GM12878 (cell line): ENCODE measurements around the gene MAP2K1. TPM values are rescaled to one million over a fixed set of nuclear protein-coding genes. Genes with fewer than 3 reads are reported as not detected.

Experiments
- ATAC-seq: fragments of 200-7000 bp; cut with Tn5 transposase; 3 replicates; pipeline ENCODE4 v1.9.1; 2020; ENCODE audit warnings: mild to moderate bottlenecking, moderate library complexity
- BruUV-seq: library from RNA; stranded (reverse); fragments of 400-500 nt; replicated peaks from 2 replicates; lab custom pipeline; 2021; lab: Mats Ljungman, UMichigan
- CTCF ChIA-PET: fragments of 300-600 bp; sonication (Branson Sonifier 250); formaldehyde crosslinking; extraction: SDS; loops from one replicate; lab custom pipeline; 2021; ENCODE audit warnings: inconsistent platforms; lab: Yijun Ruan, JAX
- POLR2A ChIA-PET: fragments of 350-600 bp; formaldehyde crosslinking; extraction: SDS; loops from one replicate; lab custom pipeline; 2021; ENCODE audit warnings: inconsistent platforms; lab: Charles Lee
- RAD21 ChIA-PET: fragments of 300-600 bp; sonication (Branson Sonifier 250); formaldehyde crosslinking; loops from one replicate; lab custom pipeline; 2023; ENCODE audit warnings: antibody characterized with exemption; ENCODE audit not compliant: unreplicated experiment; lab: Charles Lee
- SMC1A ChIA-PET: fragments of 300-600 bp; sonication (Branson Sonifier 250); formaldehyde crosslinking; loops from one replicate; lab custom pipeline; 2023; ENCODE audit not compliant: unreplicated experiment, uncharacterized antibody; lab: Charles Lee
- DNase-seq: peaks from one replicate; pipeline ENCODE4 v3.0.0-alpha.2; 2011; ENCODE audit warnings: low read depth, low spot score
- FAIRE-seq: peaks from 3 replicates; lab custom pipeline; 2011; peaks lifted over from hg19 to GRCh38; lab: Jason Lieb, UNC
- H2AFZ ChIP-seq: 2 replicates; pipeline ENCODE4 v1.6.0; 2011; ENCODE audit warnings: low read depth, low read length, control low read depth; ENCODE audit not compliant: control insufficient read depth
- H3K27ac ChIP-seq: 2 replicates; pipeline ENCODE4 v1.5.1; 2011; ENCODE audit warnings: control low read depth; ENCODE audit not compliant: control insufficient read depth, insufficient read depth
- H3K27me3 ChIP-seq, 2 experiments: replicated peaks in 1 of 2; 2 replicates each; pipeline versions ENCODE4 v1.6.0 to v1.6.1; 2011; ENCODE audit warnings: low read length in 1 of 2; ENCODE audit not compliant: control insufficient read depth in 2 of 2, insufficient read depth in 2 of 2
- H3K36me3 ChIP-seq, 2 experiments: 2 replicates each; pipeline ENCODE4 v1.5.1; 2011; ENCODE audit warnings: low read length in 1 of 2; ENCODE audit not compliant: control insufficient read depth in 2 of 2, insufficient read depth in 2 of 2
- H3K4me1 ChIP-seq: 2 replicates; pipeline ENCODE4 v1.6.1; 2011; ENCODE audit warnings: mild to moderate bottlenecking, low read length, moderate library complexity, mixed read lengths; ENCODE audit not compliant: control insufficient read depth, insufficient read depth
- H3K4me2 ChIP-seq: 2 replicates; pipeline ENCODE4 v1.6.0; 2011; ENCODE audit warnings: control low read depth; ENCODE audit not compliant: control insufficient read depth, insufficient read depth
- H3K4me3 ChIP-seq: fragments of 200-600 bp; sonication (generic); 2 replicates; pipeline ENCODE4 v1.5.1; 2016
- H3K79me2 ChIP-seq: 2 replicates; pipeline ENCODE4 v1.6.0; 2011; ENCODE audit warnings: low read length; ENCODE audit not compliant: control insufficient read depth, insufficient read depth
- H3K9ac ChIP-seq: 2 replicates; pipeline ENCODE4 v1.8.0; 2011; ENCODE audit warnings: low read length, control low read depth, mixed read lengths; ENCODE audit not compliant: control insufficient read depth, insufficient read depth
- H3K9me3 ChIP-seq: replicated peaks from 3 replicates; pipeline ENCODE4 v1.5.1; 2011; ENCODE audit warnings: mild to moderate bottlenecking, low read length; ENCODE audit not compliant: control insufficient read depth, insufficient read depth
- H4K20me1 ChIP-seq: 2 replicates; pipeline ENCODE4 v1.6.0; 2011; ENCODE audit not compliant: control insufficient read depth, insufficient read depth
- CREM ChIP-seq: IDR thresholded peaks from 2 replicates; pipeline ENCODE4 v1.6.1; 2014; ENCODE audit warnings: antibody characterized with exemption, low read depth
- EED ChIP-seq: sonication (generic); IDR thresholded peaks from 2 replicates; pipeline ENCODE4 v1.6.1; 2016; ENCODE audit warnings: antibody characterized with exemption, low read depth
- IKZF2 ChIP-seq, 2 experiments: fragments of 450-650 bp; IDR thresholded peaks; 2 replicates each; pipeline ENCODE4 v1.6.1; 2017; ENCODE audit warnings: mild to moderate bottlenecking in 2 of 2, moderate library complexity in 2 of 2
- KLF5 ChIP-seq: fragments of 450-650 bp; IDR thresholded peaks from 2 replicates; pipeline ENCODE4 v1.6.1; 2014; ENCODE audit warnings: mild to moderate bottlenecking; ENCODE audit not compliant: partially characterized antibody
- MEF2A ChIP-seq: IDR thresholded peaks from 2 replicates; pipeline ENCODE4 v1.6.1; 2011; ENCODE audit warnings: low read depth, mild to moderate bottlenecking, low read length, moderate library complexity; ENCODE audit not compliant: insufficient read depth
- RBBP5 ChIP-seq: fragments of 200-600 bp; sonication (generic); conservative IDR thresholded peaks from 2 replicates; pipeline ENCODE4 v1.6.1; 2016
- RFX5 ChIP-seq: IDR thresholded peaks from 2 replicates; pipeline ENCODE4 v1.6.1; 2011; ENCODE audit warnings: low read depth, low read length, improper control_type of control experiment
- SMAD1 ChIP-seq: fragments of 450-650 bp; IDR thresholded peaks from 2 replicates; pipeline ENCODE4 v1.6.1; 2018; ENCODE audit warnings: mild to moderate bottlenecking, low read depth; ENCODE audit not compliant: partially characterized antibody
- SRF ChIP-seq, 2 experiments: IDR thresholded peaks; 2 replicates each; pipeline ENCODE4 v1.6.1; 2011; ENCODE audit warnings: low read depth in 2 of 2, low read length in 2 of 2, mild to moderate bottlenecking in 1 of 2, moderate library complexity in 1 of 2
- ZBTB33 ChIP-seq: fragments of 450-650 bp; IDR thresholded peaks from 2 replicates; pipeline ENCODE4 v1.6.1; 2017; ENCODE audit warnings: mild to moderate bottlenecking
- ZNF217 ChIP-seq: fragments of 450-650 bp; IDR thresholded peaks from 2 replicates; pipeline ENCODE4 v1.6.1; 2017; ENCODE audit warnings: antibody characterized with exemption, mild to moderate bottlenecking
- WGBS: methylation state at CpG from one replicate; pipeline ENCODE4 v1.1.6; 2016; ENCODE audit warnings: low lambda C conversion rate; ENCODE audit not compliant: insufficient replicate concordance, insufficient coverage; ENCODE audit errors: missing lambda C conversion rate; 5-methylcytosine and 5-hydroxymethylcytosine counted together
- in situ Hi-C: fragments of 300-500 bp; cut with MboI; formaldehyde crosslinking; loops from 9 replicates; pipeline ENCODE4 v1.14.3; 2018; ENCODE audit warnings: mixed read lengths
- intact Hi-C: fragments of 100-400 bp; cut with micrococcal nuclease; formaldehyde crosslinking; loops from one replicate; pipeline ENCODE4 v1.14.2; 2022; ENCODE audit not compliant: unreplicated experiment
- polyA plus RNA-seq, 11 experiments: library from polyadenylated mRNA; depleted of rRNA in 4 of 11; unstranded in 6 of 11; stranded (reverse) in 5 of 11; fragments of >200 nt; fragmentation: Nextera tagmentation in 4 of 11; fragmentation: Illumina TruSeq in 1 of 11; extraction: Ambion mirVana in 4 of 11; extraction: Trizol in 1 of 11; gene quantifications; 1 replicate in 1 of 11; 2 replicates in 10 of 11; pipeline versions ENCODE4 v1.2.1 to v1.2.3, GENCODE V29; 2011 to 2016; ENCODE audit warnings: inconsistent platforms in 2 of 11, missing spikeins in 2 of 11, low read depth in 1 of 11
- total RNA-seq, 4 experiments: library from RNA; depleted of rRNA in 3 of 4; stranded (reverse); fragments of >200 nt in 3 of 4; fragmentation: Illumina TruSeq in 1 of 4; extraction: Trizol in 1 of 4; gene quantifications; 2 replicates each; pipeline versions ENCODE4 v1.2.1 to v1.2.3, GENCODE V29; 2013 to 2021
- TF ChIP-seq, protein P1 (sequence below): IDR thresholded peaks from 2 replicates; pipeline ENCODE4 v1.6.1; 2012; ENCODE audit warnings: mild to moderate bottlenecking, low read depth, low read length
- TF ChIP-seq, protein P2 (sequence below): fragments of 450-650 bp; IDR thresholded peaks from 2 replicates; pipeline ENCODE4 v1.6.1; 2016; ENCODE audit warnings: mild to moderate bottlenecking
- TF ChIP-seq, protein P3 (sequence below), 3 experiments: IDR thresholded peaks in 2 of 3; conservative IDR thresholded peaks in 1 of 3; 2 replicates each; pipeline ENCODE4 v1.5.1; 2011; ENCODE audit warnings: low read depth in 3 of 3, low read length in 3 of 3, mild to moderate bottlenecking in 3 of 3, control low read depth in 2 of 3, moderate library complexity in 2 of 3, inconsistent platforms in 1 of 3, mixed read lengths in 1 of 3; ENCODE audit not compliant: control insufficient read depth in 2 of 3, insufficient read depth in 1 of 3; ENCODE audit errors: extremely low read depth in 1 of 3

MAP2K1 gene
- total and polyA plus RNA-seq, 10 of the 15 experiments (the other 5 are each of a cell fraction or from before 2014, with no cell fraction given): 11.2 to 112 (median 56.6) TPM

- TF ChIP-seq KLF5: no peak
These were observed 101.8 kb downstream of the MAP2K1 start (continued) for GRCh38 chr15:66488525-66488924.

- no peak overlapping the region for H3K4me2 ChIP-seq
- H3K9me3 ChIP-seq: no peaks in the 10 kb centered on the region
- 86% methylated on average over 6 of the region's 6 CpGs for WGBS
- no peaks in the 10 kb centered on the region for H3K27me3 ChIP-seq
- ChIA-PET CTCF (interaction anchor here (0.7 kb wide), 1 partner anchor 17 kb away, joined by 3 read pairs; no protein-coding TSS in a partner anchor), SMC1A (interaction anchor here (1.0 to 1.4 kb wide), 2 partner anchors 101 to 199 kb away, joined by 3 read pairs; no protein-coding TSS in a partner anchor), RAD21 (interaction anchor here (1.1 to 1.2 kb wide), 2 partner anchors 15 to 88 kb away, joined by 3 read pairs; no protein-coding TSS in a partner anchor), POLR2A (no interaction called here)
- no peak for ATAC-seq
- no peaks in the 10 kb centered on the region for H3K4me1 ChIP-seq
- in situ Hi-C loops: no loop called here
- H3K4me3 ChIP-seq: no peak overlapping the region
- H3K27ac ChIP-seq: no peak overlapping the region
- FAIRE-seq: no peak
- no TSS peak for BruUV-seq
- no peak for DNase-seq
- intact Hi-C loops: no loop called here
- no peaks in the 10 kb centered on the region for H3K79me2 ChIP-seq
- H3K36me3 ChIP-seq: peaks cover 31 to 44% of the 10 kb centered on the region in 2 experiments
- no peak overlapping the region for H3K9ac ChIP-seq
- no peak overlapping the region for H2AFZ ChIP-seq
- H4K20me1 ChIP-seq: no peaks in the 10 kb centered on the region
- TF ChIP-seq IKZF2 (IDR thresholded peaks at IDR 0.05) (no peak), SRF (IDR thresholded peaks at IDR 0.05; ENCODE audit: low read depth in 2 of 2, low read length in 2 of 2) (no peak), ZNF217 (no peak), RBBP5 (no peak), RFX5 (no peak), ZBTB33 (no peak), CREM (no peak), MEF2A (no peak), SMAD1 (no peak), EED (no peak)
- TF ChIP-seq, protein P1, sequence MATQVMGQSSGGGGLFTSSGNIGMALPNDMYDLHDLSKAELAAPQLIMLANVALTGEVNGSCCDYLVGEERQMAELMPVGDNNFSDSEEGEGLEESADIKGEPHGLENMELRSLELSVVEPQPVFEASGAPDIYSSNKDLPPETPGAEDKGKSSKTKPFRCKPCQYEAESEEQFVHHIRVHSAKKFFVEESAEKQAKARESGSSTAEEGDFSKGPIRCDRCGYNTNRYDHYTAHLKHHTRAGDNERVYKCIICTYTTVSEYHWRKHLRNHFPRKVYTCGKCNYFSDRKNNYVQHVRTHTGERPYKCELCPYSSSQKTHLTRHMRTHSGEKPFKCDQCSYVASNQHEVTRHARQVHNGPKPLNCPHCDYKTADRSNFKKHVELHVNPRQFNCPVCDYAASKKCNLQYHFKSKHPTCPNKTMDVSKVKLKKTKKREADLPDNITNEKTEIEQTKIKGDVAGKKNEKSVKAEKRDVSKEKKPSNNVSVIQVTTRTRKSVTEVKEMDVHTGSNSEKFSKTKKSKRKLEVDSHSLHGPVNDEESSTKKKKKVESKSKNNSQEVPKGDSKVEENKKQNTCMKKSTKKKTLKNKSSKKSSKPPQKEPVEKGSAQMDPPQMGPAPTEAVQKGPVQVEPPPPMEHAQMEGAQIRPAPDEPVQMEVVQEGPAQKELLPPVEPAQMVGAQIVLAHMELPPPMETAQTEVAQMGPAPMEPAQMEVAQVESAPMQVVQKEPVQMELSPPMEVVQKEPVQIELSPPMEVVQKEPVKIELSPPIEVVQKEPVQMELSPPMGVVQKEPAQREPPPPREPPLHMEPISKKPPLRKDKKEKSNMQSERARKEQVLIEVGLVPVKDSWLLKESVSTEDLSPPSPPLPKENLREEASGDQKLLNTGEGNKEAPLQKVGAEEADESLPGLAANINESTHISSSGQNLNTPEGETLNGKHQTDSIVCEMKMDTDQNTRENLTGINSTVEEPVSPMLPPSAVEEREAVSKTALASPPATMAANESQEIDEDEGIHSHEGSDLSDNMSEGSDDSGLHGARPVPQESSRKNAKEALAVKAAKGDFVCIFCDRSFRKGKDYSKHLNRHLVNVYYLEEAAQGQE: no peak
- TF ChIP-seq, protein P2, sequence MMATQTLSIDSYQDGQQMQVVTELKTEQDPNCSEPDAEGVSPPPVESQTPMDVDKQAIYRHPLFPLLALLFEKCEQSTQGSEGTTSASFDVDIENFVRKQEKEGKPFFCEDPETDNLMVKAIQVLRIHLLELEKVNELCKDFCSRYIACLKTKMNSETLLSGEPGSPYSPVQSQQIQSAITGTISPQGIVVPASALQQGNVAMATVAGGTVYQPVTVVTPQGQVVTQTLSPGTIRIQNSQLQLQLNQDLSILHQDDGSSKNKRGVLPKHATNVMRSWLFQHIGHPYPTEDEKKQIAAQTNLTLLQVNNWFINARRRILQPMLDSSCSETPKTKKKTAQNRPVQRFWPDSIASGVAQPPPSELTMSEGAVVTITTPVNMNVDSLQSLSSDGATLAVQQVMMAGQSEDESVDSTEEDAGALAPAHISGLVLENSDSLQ: no peak
- TF ChIP-seq, protein P3, sequence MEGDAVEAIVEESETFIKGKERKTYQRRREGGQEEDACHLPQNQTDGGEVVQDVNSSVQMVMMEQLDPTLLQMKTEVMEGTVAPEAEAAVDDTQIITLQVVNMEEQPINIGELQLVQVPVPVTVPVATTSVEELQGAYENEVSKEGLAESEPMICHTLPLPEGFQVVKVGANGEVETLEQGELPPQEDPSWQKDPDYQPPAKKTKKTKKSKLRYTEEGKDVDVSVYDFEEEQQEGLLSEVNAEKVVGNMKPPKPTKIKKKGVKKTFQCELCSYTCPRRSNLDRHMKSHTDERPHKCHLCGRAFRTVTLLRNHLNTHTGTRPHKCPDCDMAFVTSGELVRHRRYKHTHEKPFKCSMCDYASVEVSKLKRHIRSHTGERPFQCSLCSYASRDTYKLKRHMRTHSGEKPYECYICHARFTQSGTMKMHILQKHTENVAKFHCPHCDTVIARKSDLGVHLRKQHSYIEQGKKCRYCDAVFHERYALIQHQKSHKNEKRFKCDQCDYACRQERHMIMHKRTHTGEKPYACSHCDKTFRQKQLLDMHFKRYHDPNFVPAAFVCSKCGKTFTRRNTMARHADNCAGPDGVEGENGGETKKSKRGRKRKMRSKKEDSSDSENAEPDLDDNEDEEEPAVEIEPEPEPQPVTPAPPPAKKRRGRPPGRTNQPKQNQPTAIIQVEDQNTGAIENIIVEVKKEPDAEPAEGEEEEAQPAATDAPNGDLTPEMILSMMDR (IDR thresholded peaks at IDR 0.05 in 2 of 3, conservative IDR thresholded peaks at IDR 0.05 in 1 of 3; ENCODE audit: control insufficient read depth in 2 of 3, extremely low read depth in 1 of 3, insufficient read depth in 1 of 3, low read depth in 3 of 3, low read length in 3 of 3): no peak
These were observed 102.6 kb downstream of the MAP2K1 start for GRCh38 chr15:66489179-66489791.
